ENCODE data around the gene PPM1H. TPM values are rescaled to one million over a fixed set of nuclear protein-coding genes. Genes with fewer than 3 reads are reported as not detected.
"Not testable (repeated sequence)": the region's sequence is repeated elsewhere in the genome, so short reads cannot be mapped to it uniquely, and the experiment has no call there.

Gene PPM1H, protein sequence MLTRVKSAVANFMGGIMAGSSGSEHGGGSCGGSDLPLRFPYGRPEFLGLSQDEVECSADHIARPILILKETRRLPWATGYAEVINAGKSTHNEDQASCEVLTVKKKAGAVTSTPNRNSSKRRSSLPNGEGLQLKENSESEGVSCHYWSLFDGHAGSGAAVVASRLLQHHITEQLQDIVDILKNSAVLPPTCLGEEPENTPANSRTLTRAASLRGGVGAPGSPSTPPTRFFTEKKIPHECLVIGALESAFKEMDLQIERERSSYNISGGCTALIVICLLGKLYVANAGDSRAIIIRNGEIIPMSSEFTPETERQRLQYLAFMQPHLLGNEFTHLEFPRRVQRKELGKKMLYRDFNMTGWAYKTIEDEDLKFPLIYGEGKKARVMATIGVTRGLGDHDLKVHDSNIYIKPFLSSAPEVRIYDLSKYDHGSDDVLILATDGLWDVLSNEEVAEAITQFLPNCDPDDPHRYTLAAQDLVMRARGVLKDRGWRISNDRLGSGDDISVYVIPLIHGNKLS
- total RNA-seq: 1.3 TPM

DNA sequence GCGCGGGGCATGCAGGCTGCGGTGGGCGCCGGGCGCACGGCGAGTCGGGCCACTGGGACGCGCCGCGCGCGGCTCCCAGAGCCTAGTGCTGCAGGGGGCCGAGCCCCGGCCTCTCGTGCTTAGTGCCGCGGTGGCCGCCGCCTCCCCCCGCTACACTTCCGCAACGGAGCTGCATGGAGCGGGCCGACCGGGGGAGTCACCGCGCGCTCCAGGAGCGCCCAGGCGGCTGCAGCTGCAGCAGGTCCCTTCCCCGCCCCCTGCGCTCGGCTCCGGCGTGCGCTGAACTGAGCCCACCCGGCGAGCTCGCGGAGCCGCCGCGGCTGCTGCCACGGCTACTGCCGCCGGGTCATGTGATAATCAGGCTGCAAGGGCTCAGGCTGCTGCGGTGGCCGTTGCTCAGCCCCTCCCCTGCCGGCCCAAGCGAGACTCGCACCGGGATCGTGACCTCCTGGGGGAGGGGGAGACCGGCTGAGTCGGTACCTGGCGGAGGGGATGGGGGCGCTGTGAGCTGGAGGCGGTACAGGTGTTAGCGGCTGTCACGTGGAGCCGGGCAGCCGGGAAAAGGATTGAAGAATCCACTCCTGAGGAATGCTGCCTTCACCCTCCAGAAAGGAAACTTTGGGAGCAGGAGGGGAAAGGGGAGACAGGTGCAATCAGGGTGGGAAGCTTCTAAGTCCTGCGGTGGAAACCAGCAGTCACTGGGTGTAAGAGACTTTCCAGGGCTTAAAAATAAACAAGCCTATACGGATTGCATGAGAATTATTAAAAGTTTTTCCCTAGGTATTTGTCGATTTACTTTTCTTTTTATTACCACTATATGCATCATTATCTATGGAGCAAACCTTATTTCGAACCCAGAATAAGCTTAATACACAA is at the start of gene PPM1H:
TSS of gene PPM1H (minus strand) at position 352 of the 876 bp plus-strand sequence. CDS start 414 bp downstream, outside the sequence.
- H3K4me3 ChIP-seq (ENCODE audit: low read length): peak within 1 kb of the TSS; percentile 47
- peaks cover 28% of the 10 kb centered on the region for H3K4me1 ChIP-seq (ENCODE audit: insufficient read depth, low read length)
- peaks cover 16% of the 10 kb centered on the region for H3K27me3 ChIP-seq (ENCODE audit: insufficient read depth, low read length)
- no peaks in the 10 kb centered on the region for H3K9me3 ChIP-seq (ENCODE audit: low read depth, low read length)

DNA sequence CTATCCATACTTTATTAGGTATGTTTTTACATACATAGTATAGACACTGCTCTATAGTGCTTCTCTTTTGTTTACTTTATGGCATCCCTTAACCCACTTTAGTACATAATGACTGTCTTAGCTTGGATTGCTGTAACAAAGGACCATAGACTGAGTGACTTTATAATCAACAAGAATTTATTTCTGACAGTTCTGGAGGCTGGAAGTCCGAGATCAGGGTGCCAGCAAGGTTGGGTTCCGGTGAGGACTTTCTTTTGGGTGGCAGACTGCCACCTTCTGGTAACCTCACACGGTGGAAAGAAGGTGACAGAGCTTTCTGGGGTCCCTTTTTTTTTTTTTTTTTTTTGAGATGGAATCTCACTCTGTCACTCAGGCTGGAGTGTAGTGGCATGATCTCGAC is 48.6 kb upstream of the PPM1H start:
- H3K4me1 ChIP-seq (ENCODE audit: insufficient read depth, low read length): no peaks in the 10 kb centered on the region
- H3K27me3 ChIP-seq (ENCODE audit: insufficient read depth, low read length): no peaks in the 10 kb centered on the region
- no peaks in the 10 kb centered on the region for H3K9me3 ChIP-seq (ENCODE audit: low read depth, low read length)
- H3K4me3 ChIP-seq (ENCODE audit: low read length): no peak overlapping the region

DNA sequence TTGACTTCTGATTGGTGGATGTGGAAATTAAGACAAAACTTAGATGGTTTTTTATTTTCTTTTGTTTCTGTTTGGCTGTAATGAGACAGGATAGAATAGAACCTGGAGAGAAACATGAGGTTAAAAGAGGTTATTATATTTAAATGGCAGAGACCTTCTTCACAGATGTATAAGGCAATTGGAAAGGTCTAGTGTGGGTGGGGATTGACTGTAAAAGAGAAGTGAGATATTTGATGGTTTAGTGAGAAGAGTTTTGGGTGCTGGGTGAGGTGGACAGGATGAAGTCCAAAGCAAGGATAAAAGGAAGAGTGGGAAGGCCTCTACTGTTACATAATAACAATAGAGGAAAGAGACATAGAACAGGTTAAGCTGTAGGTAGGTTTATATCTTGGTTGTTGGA is 43.8 kb upstream of the PPM1H start:
- Histone ChIP-seq H3K4me3 (ENCODE audit: low read length) (no peak overlapping the region), H3K4me1 (ENCODE audit: insufficient read depth, low read length) (no peaks in the 10 kb centered on the region), H3K9me3 (ENCODE audit: low read depth, low read length) (no peaks in the 10 kb centered on the region), H3K27me3 (ENCODE audit: insufficient read depth, low read length) (no peaks in the 10 kb centered on the region)

DNA sequence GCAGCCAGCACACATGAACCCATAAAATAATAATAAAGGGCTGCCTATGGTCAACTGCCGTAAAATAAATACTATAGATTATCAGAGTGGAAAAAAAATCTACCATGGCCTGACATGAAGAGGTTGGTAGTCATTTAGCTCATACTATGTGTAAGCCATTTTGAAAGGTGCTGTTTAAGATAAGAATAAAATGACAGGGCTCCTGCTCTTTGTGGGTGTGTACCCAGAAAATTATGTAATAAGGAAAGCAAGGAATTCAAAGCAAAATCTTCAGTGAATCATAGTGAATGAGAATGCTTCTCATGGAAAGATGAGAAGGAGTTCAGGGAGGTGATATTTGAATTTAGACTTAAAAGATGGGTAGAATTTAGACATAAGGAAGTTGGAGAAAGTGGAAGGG is 42.9 kb upstream of the PPM1H start:
- H3K9me3 ChIP-seq (ENCODE audit: low read depth, low read length): no peaks in the 10 kb centered on the region
- H3K4me1 ChIP-seq (ENCODE audit: insufficient read depth, low read length): no peaks in the 10 kb centered on the region
- no peaks in the 10 kb centered on the region for H3K27me3 ChIP-seq (ENCODE audit: insufficient read depth, low read length)
- no peak overlapping the region for H3K4me3 ChIP-seq (ENCODE audit: low read length)

DNA sequence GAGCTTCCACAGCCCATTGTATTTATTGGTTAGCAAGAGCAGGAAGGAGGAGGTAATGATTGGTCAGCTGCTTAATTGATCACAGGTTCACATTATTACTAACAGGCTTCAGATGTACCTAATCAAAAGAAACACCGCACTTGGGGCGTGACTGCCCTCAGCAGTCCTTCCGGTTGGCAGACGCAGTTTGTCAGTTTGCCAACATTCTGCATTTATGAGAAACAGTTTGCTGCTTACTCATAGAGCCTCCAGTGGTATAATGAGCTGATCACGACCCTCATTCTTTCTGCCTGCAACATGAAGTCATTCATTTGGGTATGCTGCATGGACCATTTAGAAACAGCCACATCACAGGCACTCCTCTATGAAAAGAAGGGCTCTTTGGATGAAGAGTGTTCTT is 42.5 kb upstream of the PPM1H start:
- H3K27me3 ChIP-seq (ENCODE audit: insufficient read depth, low read length): no peaks in the 10 kb centered on the region
- H3K9me3 ChIP-seq (ENCODE audit: low read depth, low read length): no peaks in the 10 kb centered on the region
- H3K4me1 ChIP-seq (ENCODE audit: insufficient read depth, low read length): no peaks in the 10 kb centered on the region
- no peak overlapping the region for H3K4me3 ChIP-seq (ENCODE audit: low read length)

DNA sequence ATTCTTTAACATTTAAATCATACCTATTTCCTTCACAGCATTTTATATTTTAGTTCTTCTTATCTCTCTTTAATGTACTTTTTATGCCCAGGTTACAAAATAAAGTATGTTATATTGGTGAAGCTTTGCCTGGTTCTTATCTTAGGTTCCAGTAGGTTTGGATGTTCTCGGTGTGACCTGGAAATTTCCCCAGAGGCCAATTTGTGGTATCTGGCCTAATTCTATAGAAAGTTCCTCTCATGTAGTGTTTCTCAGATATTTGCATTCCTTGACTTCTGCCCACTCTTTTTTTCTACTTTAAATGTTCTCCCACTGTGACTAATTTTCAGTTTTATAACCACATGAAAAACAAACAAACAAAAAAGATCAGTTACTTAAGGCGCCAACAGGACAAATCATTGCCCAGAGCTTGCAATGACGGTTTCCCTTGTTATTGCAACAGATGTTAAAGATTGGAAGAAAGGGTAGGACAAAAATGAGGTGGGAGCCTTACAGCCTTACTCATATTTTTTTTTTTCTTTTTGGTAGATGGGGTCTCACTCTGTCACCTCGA is 41.2 kb upstream of the PPM1H start:
- H3K4me3 ChIP-seq (ENCODE audit: low read length): no peak overlapping the region
- no peaks in the 10 kb centered on the region for H3K27me3 ChIP-seq (ENCODE audit: insufficient read depth, low read length)
- H3K9me3 ChIP-seq (ENCODE audit: low read depth, low read length): no peaks in the 10 kb centered on the region
- no peaks in the 10 kb centered on the region for H3K4me1 ChIP-seq (ENCODE audit: insufficient read depth, low read length)

DNA sequence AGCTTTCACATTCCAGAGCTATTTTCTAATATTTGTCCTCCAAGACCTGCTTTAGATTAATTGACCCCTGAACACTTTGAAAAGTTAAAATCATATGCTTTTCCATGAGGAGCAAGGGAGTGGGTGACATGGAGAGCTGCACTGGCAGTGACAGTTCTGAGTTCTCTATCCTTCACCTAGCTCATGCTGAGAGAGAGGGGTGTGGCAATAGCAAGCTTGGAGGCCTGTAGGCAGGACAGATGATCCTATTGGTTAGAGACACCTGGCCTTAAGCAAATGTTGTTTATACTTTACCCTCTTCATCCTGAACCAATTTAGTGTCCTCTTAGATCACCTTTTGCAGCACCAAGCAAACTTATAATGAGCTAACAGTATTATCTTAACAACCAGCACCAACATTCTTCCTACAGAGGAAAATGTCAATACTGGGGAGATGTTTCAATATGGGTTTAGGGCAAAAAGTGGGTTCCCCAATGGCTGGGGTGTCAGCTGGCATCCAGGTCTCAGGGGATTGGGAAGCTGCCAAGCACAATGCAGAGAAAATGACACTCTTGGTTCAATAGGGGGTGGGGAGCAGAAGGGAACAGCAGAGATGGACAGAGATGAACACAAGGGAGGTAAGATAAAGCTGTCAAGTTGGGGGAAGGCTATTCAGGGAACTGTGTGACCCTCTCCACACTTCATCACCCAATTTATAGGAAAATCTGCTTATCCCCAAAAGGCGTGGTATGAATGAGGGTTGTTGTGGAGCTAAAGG is 37.0 kb upstream of the PPM1H start:
- H3K4me1 ChIP-seq (ENCODE audit: insufficient read depth, low read length): no peaks in the 10 kb centered on the region
- H3K27me3 ChIP-seq (ENCODE audit: insufficient read depth, low read length): no peaks in the 10 kb centered on the region
- H3K4me3 ChIP-seq (ENCODE audit: low read length): no peak overlapping the region
- no peaks in the 10 kb centered on the region for H3K9me3 ChIP-seq (ENCODE audit: low read depth, low read length)

DNA sequence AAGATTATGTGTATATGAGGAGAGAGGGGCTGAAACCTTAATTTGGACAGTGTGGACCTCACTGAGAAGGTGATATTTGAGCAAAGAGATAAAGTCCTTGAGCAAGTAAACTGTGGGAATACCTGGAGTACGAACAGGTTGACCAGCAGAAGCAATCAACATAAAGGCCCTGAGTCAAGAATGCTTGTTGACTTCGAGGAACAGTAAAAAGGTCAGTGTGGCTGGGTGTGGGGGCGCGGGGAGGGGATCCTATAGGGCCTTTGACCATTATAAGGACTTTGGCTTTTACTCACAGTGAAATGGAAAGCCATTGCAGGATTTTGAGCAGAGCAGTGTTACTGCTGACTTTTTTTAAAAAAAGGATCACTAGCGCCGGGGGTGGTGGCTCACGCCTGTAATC is 34.7 kb upstream of the PPM1H start:
- Histone ChIP-seq H3K4me1 (ENCODE audit: insufficient read depth, low read length) (no peaks in the 10 kb centered on the region), H3K27me3 (ENCODE audit: insufficient read depth, low read length) (no peaks in the 10 kb centered on the region), H3K9me3 (ENCODE audit: low read depth, low read length) (no peaks in the 10 kb centered on the region), H3K4me3 (ENCODE audit: low read length) (no peak overlapping the region)

DNA sequence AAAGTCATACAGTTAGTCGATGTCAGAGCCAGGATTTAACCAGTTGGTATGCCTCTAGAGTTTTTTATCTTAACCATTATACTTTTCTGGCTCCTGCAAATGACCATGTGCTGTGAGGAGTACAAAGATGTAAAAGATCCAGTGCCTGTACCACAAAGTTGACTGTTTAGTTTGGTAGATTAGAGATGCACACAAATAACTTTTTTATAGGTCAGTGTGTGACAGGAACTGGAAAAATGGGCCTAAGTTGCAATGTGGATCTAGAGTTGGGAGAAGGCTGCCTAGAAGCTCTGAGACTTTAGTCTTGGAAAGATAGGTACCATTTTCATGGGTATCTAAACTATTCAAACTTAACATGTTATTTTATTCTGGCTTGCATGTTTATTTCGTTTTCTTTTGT is 32.8 kb upstream of the PPM1H start:
- no peaks in the 10 kb centered on the region for H3K27me3 ChIP-seq (ENCODE audit: insufficient read depth, low read length)
- no peak overlapping the region for H3K4me3 ChIP-seq (ENCODE audit: low read length)
- H3K9me3 ChIP-seq (ENCODE audit: low read depth, low read length): no peaks in the 10 kb centered on the region
- H3K4me1 ChIP-seq (ENCODE audit: insufficient read depth, low read length): no peaks in the 10 kb centered on the region

DNA sequence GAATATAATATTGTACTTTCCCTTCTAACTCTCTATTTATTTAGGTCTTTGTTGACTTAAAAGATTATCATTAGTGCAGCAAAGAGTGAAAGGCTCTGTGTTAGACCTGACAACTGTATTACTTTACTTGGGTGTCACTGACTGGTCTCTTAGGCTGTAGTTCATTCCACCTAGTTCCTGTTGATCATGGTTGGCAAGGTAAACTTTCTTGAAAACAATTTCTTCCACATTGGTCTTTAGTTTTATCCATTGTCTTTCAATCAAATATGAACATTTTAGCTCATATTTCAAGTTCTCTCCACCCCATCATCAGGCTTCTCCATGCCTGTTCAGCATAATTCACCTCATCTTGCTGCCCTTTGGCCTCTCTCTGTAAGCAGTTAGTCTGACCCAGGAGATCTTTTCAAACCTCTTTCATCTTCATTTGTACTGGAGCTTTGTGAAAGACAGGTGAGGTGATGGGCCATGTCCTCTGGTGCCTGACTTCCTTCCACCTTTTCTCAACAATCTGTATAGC is 32.1 kb upstream of the PPM1H start:
- no peaks in the 10 kb centered on the region for H3K4me1 ChIP-seq (ENCODE audit: insufficient read depth, low read length)
- H3K9me3 ChIP-seq (ENCODE audit: low read depth, low read length): no peaks in the 10 kb centered on the region
- H3K4me3 ChIP-seq (ENCODE audit: low read length): no peak overlapping the region
- H3K27me3 ChIP-seq (ENCODE audit: insufficient read depth, low read length): no peaks in the 10 kb centered on the region

DNA sequence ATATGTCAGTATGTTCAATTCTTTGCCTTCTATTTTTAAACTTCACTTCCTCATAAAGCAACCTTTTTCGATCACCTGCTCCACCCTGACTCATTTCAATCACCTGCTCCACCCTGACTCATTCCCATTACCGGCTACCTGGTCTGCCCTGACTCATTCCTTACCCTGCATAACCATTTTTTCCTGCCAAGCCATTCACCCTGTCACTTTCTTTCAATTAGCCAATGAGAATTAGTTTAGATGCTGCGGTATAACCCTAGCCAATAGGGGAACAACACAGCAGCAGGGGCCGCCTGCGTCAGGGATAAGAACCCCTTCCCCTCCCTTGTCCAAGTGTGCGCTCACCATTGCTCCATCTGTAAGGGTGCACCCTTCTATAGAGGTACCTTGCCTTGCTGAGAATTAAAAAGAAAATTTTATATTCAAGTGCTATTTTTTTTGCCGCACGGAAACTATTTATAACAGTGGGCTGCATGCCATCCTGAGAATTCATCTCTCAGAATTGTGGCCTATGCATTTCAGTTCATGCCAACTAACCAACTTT is 31.6 kb upstream of the PPM1H start:
- not testable (repeated sequence) for H3K9me3 ChIP-seq (ENCODE audit: low read depth, low read length); H3K4me1 ChIP-seq (ENCODE audit: insufficient read depth, low read length); H3K27me3 ChIP-seq (ENCODE audit: insufficient read depth, low read length); H3K4me3 ChIP-seq (ENCODE audit: low read length)

DNA sequence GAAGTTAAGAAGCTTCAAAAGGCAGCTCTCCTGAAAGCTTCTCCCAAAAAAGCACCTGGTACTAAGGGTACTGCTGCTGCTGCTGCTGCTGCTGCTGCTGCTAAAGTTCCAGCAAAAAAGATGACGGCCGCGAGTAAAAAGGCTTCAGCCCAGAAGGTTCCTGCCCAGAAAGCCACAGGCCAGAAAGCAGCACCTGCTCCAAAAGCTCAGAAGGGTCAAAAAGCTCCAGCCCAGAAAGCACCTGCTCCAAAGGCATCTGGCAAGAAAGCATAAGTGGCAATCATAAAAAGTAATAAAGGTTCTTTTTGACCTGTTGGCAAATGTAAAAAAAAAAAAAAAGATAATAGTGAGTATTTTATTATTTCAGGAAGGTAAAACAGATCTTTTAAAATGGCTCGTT is 30.8 kb upstream of the PPM1H start:
- not testable (repeated sequence) for H3K4me3 ChIP-seq (ENCODE audit: low read length); H3K9me3 ChIP-seq (ENCODE audit: low read depth, low read length); H3K27me3 ChIP-seq (ENCODE audit: insufficient read depth, low read length); H3K4me1 ChIP-seq (ENCODE audit: insufficient read depth, low read length)

DNA sequence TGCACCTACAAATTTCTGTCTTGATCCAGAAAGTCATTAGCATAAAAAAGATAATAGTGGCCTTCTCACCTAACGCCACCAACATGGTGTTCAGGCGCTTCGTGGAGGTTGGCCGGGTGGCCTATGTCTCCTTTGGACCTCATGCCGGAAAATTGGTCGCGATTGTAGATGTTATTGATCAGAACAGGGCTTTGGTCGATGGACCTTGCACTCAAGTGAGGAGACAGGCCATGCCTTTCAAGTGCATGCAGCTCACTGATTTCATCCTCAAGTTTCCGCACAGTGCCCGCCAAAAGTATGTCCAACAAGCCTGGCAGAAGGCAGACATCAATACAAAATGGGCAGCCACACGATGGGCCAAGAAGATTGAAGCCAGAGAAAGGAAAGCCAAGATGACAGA is 30.3 kb upstream of the PPM1H start:
- not testable (repeated sequence) for H3K9me3 ChIP-seq (ENCODE audit: low read depth, low read length); H3K4me1 ChIP-seq (ENCODE audit: insufficient read depth, low read length); H3K27me3 ChIP-seq (ENCODE audit: insufficient read depth, low read length); H3K4me3 ChIP-seq (ENCODE audit: low read length)

DNA sequence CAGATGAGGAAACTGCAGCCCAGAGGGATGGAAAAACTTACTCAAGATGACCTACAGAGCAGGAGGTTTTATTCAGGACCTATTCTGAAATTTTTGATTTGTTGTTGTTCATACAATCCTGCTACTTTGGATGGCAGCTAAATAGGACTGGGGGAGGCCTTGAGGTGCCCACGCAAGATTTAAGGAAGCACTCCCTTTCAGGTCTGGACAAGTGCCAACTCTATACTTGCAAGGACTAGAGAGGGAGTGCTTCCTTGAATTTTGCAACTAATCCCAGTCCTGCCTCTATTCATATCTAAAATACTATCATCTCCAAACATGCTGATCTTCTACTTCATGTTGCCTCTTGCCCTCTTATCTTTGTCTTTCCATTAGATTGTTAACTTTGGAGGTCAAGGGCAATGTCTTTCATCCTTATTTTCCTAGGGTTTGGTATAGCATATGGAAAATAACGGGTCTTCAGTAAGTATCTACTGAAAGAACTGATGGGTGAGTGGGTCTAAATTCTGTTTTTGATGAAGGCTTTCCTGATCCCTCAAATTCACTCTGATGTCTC is 28.6 kb upstream of the PPM1H start:
- Histone ChIP-seq H3K4me1 (ENCODE audit: insufficient read depth, low read length) (no peaks in the 10 kb centered on the region), H3K4me3 (ENCODE audit: low read length) (no peak overlapping the region)

More for the DNA sequence above, 28.6 kb upstream of the PPM1H start:
- no peaks in the 10 kb centered on the region for H3K9me3 ChIP-seq (ENCODE audit: low read depth, low read length)
- H3K27me3 ChIP-seq (ENCODE audit: insufficient read depth, low read length): no peaks in the 10 kb centered on the region

Data from mononuclear cell (primary cell).